Natural killer cell treated with Interleukin-12 subunit alpha and Interleukin-12 subunit beta and Interleukin-15 and Interleukin-18, amount 100 ng/mL, for 72 hours (primary cell): ENCODE data around the gene CELF2. TPM values are rescaled to one million over a fixed set of nuclear protein-coding genes. Genes with fewer than 3 reads are reported as not detected.

Source experiments
- ATAC-seq, 2 donors: fragments of 150-1000 bp; cut with Tn5 transposase in 1 of 2; sonication (Bioruptor Pico), chemical (Tn5 transposase) in 1 of 2; 2 replicates each; pipeline ENCODE4 v1.10.0; 2021
- DNase-seq: peaks from one replicate; pipeline ENCODE4 v3.0.0; 2022; ENCODE audit warnings: low spot score
- H3K27ac Mint-ChIP-seq, 2 donors: 1 replicate in 1 of 2; 2 replicates in 1 of 2; pipeline ENCODE4 v1.8.0; 2022; ENCODE audit warnings: mixed read lengths in 2 of 2, mild to moderate bottlenecking in 1 of 2, moderate library complexity in 1 of 2
- H3K27me3 Mint-ChIP-seq, 2 donors: 1 replicate in 1 of 2; 2 replicates in 1 of 2; pipeline ENCODE4 v1.8.0; 2022; ENCODE audit warnings: mixed read lengths in 2 of 2
- H3K36me3 Mint-ChIP-seq: one replicate; pipeline ENCODE4 v1.8.0; 2022; ENCODE audit warnings: mixed read lengths
- H3K4me1 Mint-ChIP-seq, 2 donors: 1 replicate in 1 of 2; 2 replicates in 1 of 2; pipeline ENCODE4 v1.8.0; 2022; ENCODE audit warnings: low read depth in 2 of 2, mixed read lengths in 2 of 2, mild to moderate bottlenecking in 1 of 2
- H3K4me3 Mint-ChIP-seq: one replicate; pipeline ENCODE4 v1.8.0; 2022; ENCODE audit warnings: mixed read lengths
- H3K9me3 Mint-ChIP-seq: 2 replicates; pipeline ENCODE4 v1.8.0; 2022; ENCODE audit warnings: mixed read lengths
- total RNA-seq, 2 donors: library from RNA; stranded (reverse); gene quantifications; one replicate each; pipeline ENCODE4 v1.2.3, GENCODE V29; 2022

The CELF2 gene
- total RNA-seq, 2 donors from 2014 or later, result 185 to 208 TPM

- Mint-ChIP-seq H3K9me3 (no peaks in the 10 kb centered on the region), H3K4me1 (peaks cover 41 to 67% of the 10 kb centered on the region in 2 donors), H3K27ac (peak overlapping the region; percentile 55 to 87), H3K27me3 (no peaks in the 10 kb centered on the region), H3K36me3 (peaks cover 51% of the 10 kb centered on the region), H3K4me3 (no peak overlapping the region)
- ATAC-seq (no peak), DNase-seq (no peak)
Measured at GRCh38 chr10:11302181-11302580, 284.5 kb downstream of the CELF2 start.

DNA sequence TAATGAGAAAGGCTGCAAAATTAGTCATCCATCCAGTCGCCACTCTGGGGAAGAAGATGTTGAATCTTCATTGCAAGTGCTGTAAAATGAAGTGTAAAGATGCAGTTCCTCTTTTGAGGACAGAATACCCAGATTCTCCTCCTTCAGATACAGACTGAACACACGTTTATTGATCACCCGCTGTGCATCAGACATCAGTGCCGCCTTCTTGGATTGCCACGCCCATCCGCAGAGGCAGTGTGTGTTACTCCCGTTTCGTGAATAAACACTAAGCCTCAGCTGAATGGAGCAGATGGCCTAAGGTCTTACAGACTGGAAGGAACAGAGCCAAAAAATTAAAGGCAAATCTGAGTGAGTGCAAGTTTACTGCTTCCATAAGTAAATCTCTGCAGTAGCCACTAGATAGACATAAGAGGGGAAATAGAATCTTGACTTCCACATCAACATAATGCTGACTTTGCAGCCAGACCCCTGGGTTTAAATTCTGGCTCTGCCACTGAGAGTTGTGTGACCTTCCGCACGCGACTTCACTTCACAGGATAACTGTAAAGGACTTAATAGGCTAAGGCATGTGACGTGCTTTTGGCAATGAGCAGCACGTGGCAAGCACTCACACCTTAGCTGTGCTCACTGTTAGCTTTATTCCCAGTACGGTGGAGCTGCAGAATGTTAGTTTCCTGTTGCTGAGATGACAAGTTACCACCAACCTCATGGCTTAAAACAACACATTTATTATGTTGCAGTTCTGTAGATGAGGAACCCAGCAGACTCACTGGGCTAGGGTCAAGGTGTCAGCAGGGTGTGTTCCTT is 285.9 kb downstream of the CELF2 start:
- no peak for ATAC-seq
- Mint-ChIP-seq H3K9me3 (peaks cover 3% of the 10 kb centered on the region), H3K4me1 (peaks cover 47 to 70% of the 10 kb centered on the region in 2 donors), H3K4me3 (no peak overlapping the region), H3K27me3 (no peaks in the 10 kb centered on the region), H3K36me3 (peaks cover 64% of the 10 kb centered on the region), H3K27ac (peak overlapping the region; percentile 55 to 87)
- no peak for DNase-seq

DNA sequence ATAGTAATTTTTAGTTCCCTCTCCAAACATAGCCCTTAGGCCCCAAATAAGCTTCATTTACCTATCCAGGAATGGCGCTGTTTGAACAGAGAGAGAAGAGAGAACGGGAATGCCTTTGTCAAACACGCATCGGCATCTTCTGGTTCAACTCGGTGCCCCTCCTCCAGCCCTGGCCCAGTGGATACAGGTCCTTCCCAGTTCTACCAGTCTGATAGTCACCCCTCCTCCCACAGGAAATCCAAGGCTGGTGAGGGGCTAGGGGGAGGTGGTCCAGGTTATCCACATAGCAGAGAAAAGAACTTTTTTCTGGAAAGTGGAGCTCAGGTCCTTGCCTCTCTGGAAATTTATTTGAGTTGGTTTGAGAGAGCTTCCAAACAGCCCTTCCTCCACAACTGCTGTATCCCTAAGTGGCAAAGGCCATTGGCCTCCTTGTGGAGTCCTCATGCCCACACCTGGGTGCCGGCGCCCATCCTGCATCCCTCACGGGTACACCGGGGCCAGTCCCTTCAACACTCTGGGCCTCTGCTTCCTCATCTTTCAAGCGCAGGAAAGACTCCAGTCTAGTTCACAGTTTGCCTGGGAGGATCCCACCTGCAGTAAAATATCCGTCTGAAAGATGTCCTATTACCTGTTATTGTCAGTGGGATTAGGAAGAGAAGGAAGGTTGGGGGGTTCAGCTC is 287.4 kb downstream of the CELF2 start:
- ATAC-seq (no peak), DNase-seq (no peak)
- Mint-ChIP-seq H3K4me1 (peaks cover 61 to 75% of the 10 kb centered on the region in 2 donors), H3K4me3 (no peak overlapping the region), H3K27me3 (no peaks in the 10 kb centered on the region), H3K27ac (peak overlapping the region in 1 of 2 donors; percentile 55), H3K36me3 (peaks cover 77% of the 10 kb centered on the region), H3K9me3 (peaks cover 3% of the 10 kb centered on the region)

- Mint-ChIP-seq H3K27me3 (no peaks in the 10 kb centered on the region), H3K9me3 (peaks cover 3% of the 10 kb centered on the region), H3K36me3 (peaks cover 75% of the 10 kb centered on the region), H3K4me1 (peaks cover 68 to 78% of the 10 kb centered on the region in 2 donors), H3K27ac (peak overlapping the region in 1 of 2 donors; percentile 66), H3K4me3 (no peak overlapping the region)
- no peak for ATAC-seq
- DNase-seq, result no peak
Measured at GRCh38 chr10:11305825-11306593, 288.3 kb downstream of the CELF2 start.

- no peak overlapping the region for H3K4me3 Mint-ChIP-seq
- DNase-seq (no peak), ATAC-seq (peak in 1 of 2 donors; percentile 6)
- H3K27me3 Mint-ChIP-seq, result no peaks in the 10 kb centered on the region
- H3K36me3 Mint-ChIP-seq, result peaks cover 82% of the 10 kb centered on the region
- H3K9me3 Mint-ChIP-seq, result peaks cover 3% of the 10 kb centered on the region
- peaks cover 74 to 82% of the 10 kb centered on the region in 2 donors for H3K4me1 Mint-ChIP-seq
- H3K27ac Mint-ChIP-seq, result peak overlapping the region; percentile 66 to 84
Measured at GRCh38 chr10:11307004-11307403, 289.3 kb downstream of the CELF2 start.

- Mint-ChIP-seq H3K9me3 (peaks cover 3% of the 10 kb centered on the region), H3K36me3 (peaks cover 82% of the 10 kb centered on the region), H3K4me3 (no peak overlapping the region), H3K27ac (peak overlapping the region; percentile 66 to 84), H3K27me3 (no peaks in the 10 kb centered on the region), H3K4me1 (peaks cover 74 to 81% of the 10 kb centered on the region in 2 donors)
- ATAC-seq, result no peak
- no peak for DNase-seq
Measured at GRCh38 chr10:11307937-11308336, 290.3 kb downstream of the CELF2 start.

- peaks cover 72% of the 10 kb centered on the region in 2 donors for H3K4me1 Mint-ChIP-seq
- peaks cover 3% of the 10 kb centered on the region for H3K9me3 Mint-ChIP-seq
- peaks cover 84% of the 10 kb centered on the region for H3K36me3 Mint-ChIP-seq
- H3K27me3 Mint-ChIP-seq, result no peaks in the 10 kb centered on the region
- no peak overlapping the region for H3K4me3 Mint-ChIP-seq
- ATAC-seq (no peak), DNase-seq (no peak)
- peak overlapping the region; percentile 66 to 85 for H3K27ac Mint-ChIP-seq
Measured at GRCh38 chr10:11311027-11311426, 293.4 kb downstream of the CELF2 start.

- H3K4me1 Mint-ChIP-seq, result peaks cover 59 to 70% of the 10 kb centered on the region in 2 donors
- no peak overlapping the region for H3K4me3 Mint-ChIP-seq
- H3K36me3 Mint-ChIP-seq, result peaks cover 83% of the 10 kb centered on the region
- no peak for ATAC-seq
- H3K27ac Mint-ChIP-seq, result peak overlapping the region; percentile 66 to 85
- DNase-seq, result no peak
- no peaks in the 10 kb centered on the region for H3K27me3 Mint-ChIP-seq
- no peaks in the 10 kb centered on the region for H3K9me3 Mint-ChIP-seq
Measured at GRCh38 chr10:11313463-11313862, 295.8 kb downstream of the CELF2 start.

GRCh38 chr10:11317936-11318670 is 300.4 kb downstream of the CELF2 start:
- Mint-ChIP-seq H3K9me3 (no peaks in the 10 kb centered on the region), H3K36me3 (peaks cover 78% of the 10 kb centered on the region), H3K27me3 (no peaks in the 10 kb centered on the region), H3K4me3 (peak overlapping the region; percentile 30), H3K27ac (peak overlapping the region; percentile 76 to 87), H3K4me1 (peaks cover 63 to 74% of the 10 kb centered on the region in 2 donors)
- no peak for DNase-seq
- no peak for ATAC-seq

- Mint-ChIP-seq H3K27me3 (no peaks in the 10 kb centered on the region), H3K36me3 (peaks cover 71% of the 10 kb centered on the region), H3K4me1 (peaks cover 64 to 75% of the 10 kb centered on the region in 2 donors), H3K9me3 (no peaks in the 10 kb centered on the region), H3K27ac (peak overlapping the region; percentile 76 to 87), H3K4me3 (peak overlapping the region; percentile 81)
- DNase-seq, result no peak
- no peak for ATAC-seq
Measured at GRCh38 chr10:11318826-11319598, 301.3 kb downstream of the CELF2 start.

DNA sequence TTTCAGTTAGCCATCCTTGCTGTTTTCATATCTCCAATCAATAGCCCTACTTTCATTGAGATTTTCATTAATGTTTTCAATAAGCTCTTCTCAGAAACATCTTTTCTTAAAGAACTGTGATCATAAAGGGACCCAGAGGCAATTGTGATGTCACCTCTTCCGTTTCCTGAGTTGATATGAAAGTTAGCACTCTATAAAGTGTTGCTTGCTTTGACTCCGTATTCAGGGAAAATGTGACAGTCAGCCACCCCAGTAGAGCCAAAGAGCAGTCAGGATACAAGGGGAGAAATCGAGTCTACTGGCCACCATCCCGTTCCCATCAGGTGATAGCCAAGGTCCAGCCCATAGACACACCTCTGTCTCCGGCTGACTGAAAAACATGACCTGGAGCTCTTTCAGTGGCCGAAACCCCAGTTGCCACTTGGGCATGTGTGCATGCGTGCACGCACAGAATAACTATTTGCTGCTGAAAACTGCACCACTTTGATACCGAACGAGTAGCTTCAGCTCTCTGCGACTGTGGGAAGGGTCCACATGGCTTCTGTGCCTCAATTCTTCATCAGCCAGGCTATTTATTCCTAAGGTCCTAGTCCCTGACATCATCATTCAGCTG is 302.4 kb downstream of the CELF2 start:
- no peaks in the 10 kb centered on the region for H3K27me3 Mint-ChIP-seq
- H3K27ac Mint-ChIP-seq, result peak overlapping the region; percentile 76 to 87
- no peaks in the 10 kb centered on the region for H3K9me3 Mint-ChIP-seq
- H3K4me1 Mint-ChIP-seq, result peaks cover 66 to 68% of the 10 kb centered on the region in 2 donors
- ATAC-seq, result peak in 1 of 2 donors; percentile 71
- peaks cover 70% of the 10 kb centered on the region for H3K36me3 Mint-ChIP-seq
- peak overlapping the region; percentile 81 for H3K4me3 Mint-ChIP-seq
- DNase-seq, result no peak

DNA sequence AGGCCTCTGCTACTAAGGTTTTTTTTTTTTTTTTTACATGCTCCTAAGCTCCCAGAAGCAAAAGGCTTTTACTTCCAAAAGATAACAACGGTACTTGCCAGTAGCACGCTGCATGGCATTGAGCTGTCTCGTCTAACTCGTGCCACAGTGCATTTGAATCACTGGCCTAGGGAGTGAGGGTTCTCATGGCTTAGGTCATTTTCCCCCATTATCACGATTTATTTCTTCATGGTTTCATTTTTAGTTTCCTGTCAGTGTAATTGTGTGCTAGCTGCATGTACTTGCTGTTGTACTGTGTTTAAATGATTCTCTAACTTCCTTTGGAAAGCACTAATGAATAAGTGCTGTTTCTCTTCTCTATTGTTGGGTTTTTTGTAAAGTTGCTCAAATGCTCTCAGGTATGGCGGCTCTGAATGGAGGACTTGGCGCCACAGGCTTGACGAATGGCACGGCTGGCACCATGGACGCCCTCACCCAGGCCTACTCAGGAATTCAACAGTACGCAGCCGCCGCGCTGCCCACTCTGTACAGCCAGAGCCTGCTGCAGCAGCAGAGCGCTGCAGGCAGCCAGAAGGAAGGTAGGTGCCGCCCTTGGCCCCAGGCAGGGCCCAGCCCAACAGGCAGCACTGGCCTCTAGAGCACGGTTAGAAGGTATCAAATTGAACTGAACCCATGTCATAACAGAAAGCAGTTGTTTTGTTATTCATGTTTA is 303.3 kb downstream of the CELF2 start:
- Mint-ChIP-seq H3K27ac (peak overlapping the region; percentile 76 to 87), H3K4me1 (peaks cover 66 to 73% of the 10 kb centered on the region in 2 donors), H3K9me3 (no peaks in the 10 kb centered on the region), H3K36me3 (peaks cover 74% of the 10 kb centered on the region), H3K4me3 (peak overlapping the region; percentile 81), H3K27me3 (no peaks in the 10 kb centered on the region)
- DNase-seq (no peak), ATAC-seq (peak; percentile 32 to 66)
